Duodenal mucosa (tissue), 2 donors: Measurements from ENCODE around the gene NCAM1.

Experiments
- H3K27ac ChIP-seq: one replicate; pipeline ENCODE4 v1.7.0; 2013; ENCODE audit warnings: low read depth, low read length
- H3K27me3 ChIP-seq, 2 donors: one replicate each; pipeline ENCODE4 v1.7.0; 2013; ENCODE audit warnings: low read length in 2 of 2, control low read depth in 1 of 2; ENCODE audit not compliant: insufficient read depth in 2 of 2, control insufficient read depth in 1 of 2
- H3K36me3 ChIP-seq, 2 donors: one replicate each; pipeline ENCODE4 v1.7.0; 2013; ENCODE audit warnings: low read length in 2 of 2, control low read depth in 1 of 2; ENCODE audit not compliant: insufficient read depth in 2 of 2, control insufficient read depth in 1 of 2
- H3K4me1 ChIP-seq, 2 donors: one replicate each; pipeline ENCODE4 v1.7.0; 2013; ENCODE audit warnings: low read length in 2 of 2, control low read depth in 1 of 2; ENCODE audit not compliant: insufficient read depth in 2 of 2, control insufficient read depth in 1 of 2
- H3K4me3 ChIP-seq, 2 donors: one replicate each; pipeline ENCODE4 v1.7.0; 2013; ENCODE audit warnings: low read length in 2 of 2, low read depth in 1 of 2
- H3K9ac ChIP-seq, 2 donors: one replicate each; pipeline ENCODE4 v1.7.0; 2013; ENCODE audit warnings: low read length in 2 of 2, low read depth in 1 of 2
- H3K9me3 ChIP-seq, 2 donors: one replicate each; pipeline ENCODE4 v1.7.0; 2013; ENCODE audit warnings: low read length in 2 of 2, control low read depth in 1 of 2; ENCODE audit not compliant: control insufficient read depth in 1 of 2

Gene NCAM1

GRCh38 chr11:113278925-113279324, 317.7 kb downstream of the NCAM1 start:
- Histone ChIP-seq H3K9ac (no peak overlapping the region), H3K27ac (no peak overlapping the region), H3K4me3 (no peak overlapping the region), H3K4me1 (no peaks in the 10 kb centered on the region), H3K9me3 (no peaks in the 10 kb centered on the region), H3K36me3 (no peaks in the 10 kb centered on the region), H3K27me3 (no peaks in the 10 kb centered on the region)

- no peak overlapping the region for H3K9ac ChIP-seq
- no peaks in the 10 kb centered on the region for H3K36me3 ChIP-seq
- no peaks in the 10 kb centered on the region for H3K27me3 ChIP-seq
- H3K4me3 ChIP-seq = no peak overlapping the region
- H3K27ac ChIP-seq = no peak overlapping the region
- H3K9me3 ChIP-seq = no peaks in the 10 kb centered on the region
- no peaks in the 10 kb centered on the region for H3K4me1 ChIP-seq
Observed at GRCh38 chr11:113279591-113279990, 318.4 kb downstream of the NCAM1 start.

- Histone ChIP-seq H3K27me3 (no peaks in the 10 kb centered on the region), H3K4me1 (no peaks in the 10 kb centered on the region), H3K36me3 (no peaks in the 10 kb centered on the region), H3K9me3 (no peaks in the 10 kb centered on the region), H3K4me3 (no peak overlapping the region), H3K27ac (no peak overlapping the region), H3K9ac (no peak overlapping the region)
Observed at GRCh38 chr11:113281052-113281725, 320.0 kb downstream of the NCAM1 start.

- Histone ChIP-seq H3K36me3 (no peaks in the 10 kb centered on the region), H3K9ac (no peak overlapping the region), H3K4me3 (no peak overlapping the region), H3K9me3 (no peaks in the 10 kb centered on the region), H3K27me3 (peaks cover 0 to 4% of the 10 kb centered on the region in 2 donors), H3K27ac (no peak overlapping the region), H3K4me1 (no peaks in the 10 kb centered on the region)
Observed at GRCh38 chr11:113282898-113283437, 321.7 kb downstream of the NCAM1 start.

GRCh38 chr11:113283881-113284280, 322.7 kb downstream of the NCAM1 start:
- H3K9ac ChIP-seq = no peak overlapping the region
- H3K27me3 ChIP-seq = peaks cover 0 to 4% of the 10 kb centered on the region in 2 donors
- H3K27ac ChIP-seq = no peak overlapping the region
- no peak overlapping the region for H3K4me3 ChIP-seq
- no peaks in the 10 kb centered on the region for H3K9me3 ChIP-seq
- H3K4me1 ChIP-seq = no peaks in the 10 kb centered on the region
- no peaks in the 10 kb centered on the region for H3K36me3 ChIP-seq

GRCh38 chr11:113286009-113286408, 324.8 kb downstream of the NCAM1 start:
- Histone ChIP-seq H3K36me3 (no peaks in the 10 kb centered on the region), H3K27me3 (peaks cover 0 to 4% of the 10 kb centered on the region in 2 donors), H3K9me3 (no peaks in the 10 kb centered on the region), H3K4me3 (no peak overlapping the region), H3K4me1 (no peaks in the 10 kb centered on the region), H3K9ac (no peak overlapping the region), H3K27ac (no peak overlapping the region)

- no peak overlapping the region for H3K9ac ChIP-seq
- no peaks in the 10 kb centered on the region for H3K36me3 ChIP-seq
Observed at GRCh38 chr11:113286509-113287497, 325.6 kb downstream of the NCAM1 start.

GRCh38 chr11:113287801-113288200, 326.6 kb downstream of the NCAM1 start:
- Histone ChIP-seq H3K36me3 (no peaks in the 10 kb centered on the region), H3K9me3 (no peaks in the 10 kb centered on the region), H3K27ac (no peak overlapping the region), H3K4me3 (no peak overlapping the region), H3K27me3 (peaks cover 0 to 4% of the 10 kb centered on the region in 2 donors), H3K9ac (no peak overlapping the region), H3K4me1 (no peaks in the 10 kb centered on the region)

More at GRCh38 chr11:113286509-113287497, 325.6 kb downstream of the NCAM1 start:
- Histone ChIP-seq H3K4me3 (no peak overlapping the region), H3K27ac (no peak overlapping the region), H3K4me1 (no peaks in the 10 kb centered on the region), H3K27me3 (peaks cover 0 to 4% of the 10 kb centered on the region in 2 donors), H3K9me3 (no peaks in the 10 kb centered on the region)

GRCh38 chr11:113288286-113288863, 327.2 kb downstream of the NCAM1 start:
- H3K27ac ChIP-seq = no peak overlapping the region
- no peaks in the 10 kb centered on the region for H3K9me3 ChIP-seq
- no peak overlapping the region for H3K9ac ChIP-seq
- H3K4me3 ChIP-seq = no peak overlapping the region
- H3K36me3 ChIP-seq = no peaks in the 10 kb centered on the region
- H3K27me3 ChIP-seq = peaks cover 0 to 4% of the 10 kb centered on the region in 2 donors
- no peaks in the 10 kb centered on the region for H3K4me1 ChIP-seq
